Hematopoietic multipotent progenitor cell (in vitro differentiated cells): Measurements from ENCODE around the gene VASH2. TPM values are rescaled to one million over a fixed set of nuclear protein-coding genes. Genes with fewer than 3 reads are reported as not detected.
"Not testable (repeated sequence)": the region's sequence is repeated elsewhere in the genome, so short reads cannot be mapped to it uniquely, and the experiment has no call there.

ENCODE experiments used
- DNase-seq, 3 donors: peaks; one replicate each; pipeline ENCODE4 v3.0.0-alpha.2; 2011 to 2015; ENCODE audit warnings: low read depth in 2 of 3, low spot score in 2 of 3
- total RNA-seq: library from RNA; depleted of rRNA; stranded (reverse); fragments of >200 nt; gene quantifications from one replicate; pipeline ENCODE4 v1.2.3, GENCODE V29; 2012

VASH2 gene
- total RNA-seq, 1 donor, result 0.81 TPM

DNA sequence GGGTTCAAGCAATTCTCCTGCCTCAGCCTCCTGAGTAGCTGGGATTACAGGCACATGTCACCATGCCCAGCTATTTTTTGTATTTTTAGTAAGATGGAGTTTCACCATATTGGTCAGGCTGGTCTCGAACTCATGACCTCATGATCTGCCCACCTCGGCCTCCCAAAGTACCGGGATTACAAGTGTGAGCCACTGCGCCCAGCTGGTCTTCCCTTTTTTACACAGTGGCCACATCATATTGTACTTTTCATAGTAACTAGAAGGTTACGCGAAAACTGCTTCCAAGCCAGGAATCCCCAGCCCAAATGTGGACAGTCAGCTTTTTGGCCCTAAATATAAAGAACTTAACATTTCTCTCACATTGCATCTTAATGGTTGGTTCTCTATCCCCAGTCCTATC, 4.2 kb downstream of the VASH2 start:
- DNase-seq, result no peak

DNA sequence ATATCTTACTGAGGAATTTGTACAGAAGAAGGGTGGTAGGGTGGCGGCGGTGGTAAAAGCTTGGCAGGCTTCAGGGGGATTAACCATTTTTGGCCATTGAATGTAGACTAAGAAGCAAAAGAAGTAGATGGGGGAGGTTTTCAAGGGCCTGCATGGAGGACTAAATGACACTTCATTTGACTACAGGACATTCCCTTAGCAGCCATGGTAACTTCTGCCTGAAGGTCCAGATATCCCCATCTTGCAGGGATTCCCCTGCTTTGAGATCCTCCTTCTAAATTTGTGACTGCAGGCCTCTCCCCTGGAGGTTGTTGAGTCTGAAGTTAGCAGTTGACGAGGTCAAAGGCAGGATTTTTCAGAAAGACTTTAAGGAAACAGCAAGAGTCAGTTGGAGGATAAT, 4.8 kb downstream of the VASH2 start:
- no peak for DNase-seq

DNA sequence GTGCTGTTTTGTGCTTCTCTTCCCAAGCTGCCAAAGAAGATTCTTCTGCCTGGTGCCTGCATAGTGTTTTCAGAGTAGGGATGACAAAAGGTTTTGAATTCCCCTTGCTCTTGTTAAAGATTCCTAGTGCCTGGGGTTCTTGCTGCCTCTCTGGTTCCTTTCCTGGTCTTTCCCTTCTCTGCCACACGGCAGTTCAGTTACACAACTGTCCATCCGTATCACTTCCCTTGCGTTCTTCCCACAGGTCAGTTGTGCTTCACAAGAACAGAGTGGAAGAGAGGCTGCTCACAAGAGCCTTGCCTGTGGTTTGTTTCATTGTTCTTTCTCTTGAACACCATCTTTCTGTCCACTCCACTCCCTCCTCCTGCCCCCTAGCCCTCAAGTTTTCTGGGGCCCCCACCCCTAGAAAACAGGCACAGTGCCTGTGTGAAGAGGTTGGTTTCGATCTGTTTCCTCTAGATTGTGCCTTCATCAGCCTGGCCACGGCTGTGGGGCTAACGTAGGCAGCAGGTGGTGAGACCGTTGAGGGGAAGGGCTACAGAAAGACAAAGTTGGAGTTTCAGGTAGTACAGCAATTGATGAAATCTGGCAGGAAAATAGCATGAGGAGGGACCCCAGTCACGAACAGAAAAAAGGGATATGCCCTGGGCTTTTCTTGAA, 5.8 kb downstream of the VASH2 start:
- peak in 1 of 3 donors; percentile 61 for DNase-seq

DNA sequence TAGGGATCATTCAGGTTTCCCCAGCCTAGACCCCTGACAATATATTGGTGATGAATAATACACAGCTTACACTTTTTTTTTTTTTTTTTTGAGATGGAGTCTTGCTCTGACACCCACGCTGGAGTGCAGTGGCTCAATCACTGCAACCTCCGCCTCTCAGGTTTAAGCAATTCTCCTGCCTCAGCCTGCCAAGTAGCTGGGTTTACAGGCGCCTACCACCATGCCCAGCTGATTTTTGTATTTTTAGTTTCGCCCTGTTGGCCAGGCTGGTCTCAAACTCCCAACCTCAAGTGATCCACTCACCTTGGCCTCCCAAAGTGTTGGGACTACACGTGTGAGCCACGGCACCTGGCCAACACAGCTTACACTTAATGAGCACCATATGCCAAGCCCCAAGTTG, 7.2 kb downstream of the VASH2 start:
- DNase-seq, result no peak

DNA sequence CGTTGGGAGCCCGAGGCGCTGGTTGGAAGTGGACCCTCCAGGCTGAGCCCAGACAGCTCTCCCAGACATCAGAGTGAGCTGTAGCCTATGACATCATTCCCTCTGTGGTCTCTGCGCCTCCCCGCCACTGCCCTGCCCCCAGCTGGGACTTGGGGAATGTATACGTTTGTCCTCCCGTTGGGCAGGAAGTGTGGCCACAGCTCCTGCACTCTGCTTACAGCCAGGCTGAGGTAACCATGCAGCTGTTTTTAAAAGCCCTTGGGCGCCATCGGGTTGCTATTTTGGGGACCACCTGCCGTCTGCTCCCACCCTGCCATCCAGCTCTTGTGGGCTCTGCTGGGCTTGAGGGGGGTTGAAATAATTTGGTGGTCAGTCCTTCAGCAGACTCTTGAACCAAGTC, 7.8 kb downstream of the VASH2 start:
- DNase-seq, result no peak

DNA sequence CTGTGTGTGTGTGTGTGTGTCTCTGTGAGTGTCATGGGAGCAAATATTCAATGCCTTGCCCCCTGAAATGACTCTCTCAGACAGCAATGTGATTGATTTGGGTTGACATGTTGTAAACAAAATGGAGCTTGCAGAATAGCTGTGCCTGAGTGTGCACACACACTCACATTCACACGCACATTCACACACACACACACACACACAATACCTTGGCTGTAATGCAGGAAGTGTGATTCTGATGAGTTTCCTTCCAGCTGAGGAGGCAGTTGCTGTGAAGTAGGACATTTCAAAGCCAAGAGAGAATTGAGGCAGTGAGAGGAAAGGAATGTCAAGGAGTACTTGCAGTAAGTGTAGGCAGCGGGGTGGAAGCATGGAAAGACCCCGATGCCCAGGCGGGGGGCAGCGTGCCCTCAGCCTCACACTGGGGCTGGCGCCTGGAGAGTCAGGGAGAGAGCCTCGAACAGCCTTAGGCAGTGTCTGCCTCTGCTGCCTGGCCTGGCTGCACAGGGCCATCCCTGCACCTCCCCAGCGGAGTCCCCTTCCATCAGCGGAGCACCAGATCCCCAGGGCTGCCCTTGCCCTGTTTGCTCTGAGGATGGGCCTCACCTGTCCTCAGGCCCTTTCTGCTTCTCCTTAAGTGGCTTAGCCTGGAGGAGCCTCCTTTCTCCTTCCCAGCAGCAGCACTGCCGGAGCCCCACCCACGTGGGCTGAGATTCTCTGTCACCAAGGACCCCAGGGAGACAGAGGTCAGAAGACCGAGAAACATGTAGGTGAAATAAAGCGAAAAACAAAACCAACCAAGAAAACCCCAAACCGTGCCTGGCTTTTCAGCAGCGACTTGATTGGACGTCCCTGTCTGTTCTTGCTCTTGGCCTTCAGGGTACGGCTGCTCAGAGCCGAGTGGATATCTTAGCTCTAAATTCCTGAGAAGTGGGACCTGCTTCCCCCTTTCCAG, 9.2 kb downstream of the VASH2 start:
- DNase-seq, result no peak

DNA sequence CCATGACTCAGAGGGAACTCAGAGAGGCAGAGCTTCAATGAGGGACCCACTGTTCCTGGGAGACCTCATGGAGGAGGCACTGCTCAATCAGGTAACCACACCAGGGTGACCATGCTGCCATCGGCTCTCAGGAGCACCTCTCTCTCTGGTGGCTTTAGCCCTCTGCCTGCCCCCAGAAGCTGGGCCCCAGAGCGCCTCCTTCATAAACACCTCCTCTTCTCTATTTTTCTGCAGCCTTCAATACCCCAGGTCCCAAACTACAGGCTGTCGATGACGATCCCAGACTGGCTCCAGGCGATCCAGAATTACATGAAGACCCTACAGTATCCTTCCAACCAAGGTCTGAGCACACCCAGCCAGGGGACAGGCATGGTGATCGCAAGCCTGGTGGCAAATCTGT, 10.6 kb downstream of the VASH2 start:
- no peak for DNase-seq

DNA sequence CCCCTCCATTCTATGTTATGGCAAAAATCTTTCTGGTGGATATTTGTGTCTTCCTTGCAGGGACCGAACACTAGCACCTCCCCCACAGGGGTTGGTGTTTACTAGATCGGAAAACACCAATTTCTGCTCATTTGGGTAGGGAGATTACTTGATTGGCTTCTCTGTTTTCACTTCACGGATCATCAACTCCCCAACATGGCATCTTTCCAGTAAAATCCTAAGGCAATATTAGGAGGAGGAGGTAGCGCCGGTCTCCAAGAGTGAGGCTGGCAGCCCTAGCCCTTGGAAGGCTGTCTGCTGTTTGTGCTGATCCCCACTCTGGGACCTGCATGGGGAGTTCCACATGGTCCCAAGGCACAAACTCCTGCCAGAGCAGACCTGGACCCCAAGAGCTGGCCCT, 12.2 kb downstream of the VASH2 start:
- no peak for DNase-seq

DNA sequence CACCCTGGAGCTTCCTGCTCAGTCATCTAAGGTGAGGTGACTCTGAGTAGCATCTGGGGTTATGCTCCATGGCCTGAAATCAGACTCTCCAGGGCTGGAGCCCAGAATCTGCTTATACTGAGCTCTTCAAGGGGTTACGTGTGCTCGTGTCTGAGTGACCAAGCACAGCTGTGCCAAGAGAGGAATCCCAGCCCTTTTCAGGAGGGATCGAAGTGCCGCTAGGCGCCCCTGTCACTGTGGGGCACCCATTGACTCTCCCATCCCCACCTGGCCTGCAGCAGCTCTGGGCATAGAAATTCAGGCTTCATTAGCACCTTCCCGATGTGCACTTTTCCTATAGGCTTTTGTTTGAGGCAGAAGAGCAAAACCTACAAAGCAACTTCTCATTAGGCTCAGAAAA, 13.8 kb downstream of the VASH2 start:
- DNase-seq, result no peak

DNA sequence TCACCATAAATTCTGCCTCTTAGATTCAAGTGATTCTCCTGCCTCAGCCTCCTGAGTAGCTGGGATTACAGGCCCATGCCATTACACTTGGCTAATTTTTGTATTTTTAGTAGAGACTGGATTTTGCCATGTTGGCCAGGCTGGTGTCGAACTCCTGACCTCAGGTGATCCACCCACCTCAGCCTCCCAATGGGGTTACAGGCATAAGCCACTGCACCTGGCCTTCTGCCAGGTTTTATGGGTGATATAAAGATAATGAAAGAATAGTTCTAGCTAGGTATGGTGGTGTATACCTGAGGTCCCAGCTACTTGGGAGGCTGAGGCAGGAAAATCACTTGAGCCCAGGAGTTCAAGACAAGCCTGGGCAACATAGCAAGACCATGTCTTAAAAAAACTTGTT, 14.7 kb downstream of the VASH2 start:
- DNase-seq, result not testable (repeated sequence)

DNA sequence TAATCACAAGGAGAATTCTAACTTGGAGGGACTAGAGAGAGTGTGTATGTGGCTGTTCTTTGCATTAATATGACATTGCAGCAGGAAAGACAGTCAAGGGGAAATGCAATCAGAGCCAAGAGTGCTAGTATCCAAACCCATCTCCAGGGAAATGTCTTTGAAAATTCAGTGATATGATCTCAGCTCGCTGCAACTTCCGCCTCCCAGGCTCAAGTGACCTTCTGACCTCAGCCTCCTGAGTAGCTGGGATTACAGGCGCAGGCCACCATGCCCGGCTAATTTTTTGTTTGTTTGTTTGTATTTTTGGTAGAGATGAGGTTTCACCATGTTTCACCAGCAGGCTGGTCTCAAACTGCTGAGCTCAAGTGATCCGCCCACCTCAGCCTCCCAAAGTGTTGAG, 16.3 kb downstream of the VASH2 start:
- no peak for DNase-seq

DNA sequence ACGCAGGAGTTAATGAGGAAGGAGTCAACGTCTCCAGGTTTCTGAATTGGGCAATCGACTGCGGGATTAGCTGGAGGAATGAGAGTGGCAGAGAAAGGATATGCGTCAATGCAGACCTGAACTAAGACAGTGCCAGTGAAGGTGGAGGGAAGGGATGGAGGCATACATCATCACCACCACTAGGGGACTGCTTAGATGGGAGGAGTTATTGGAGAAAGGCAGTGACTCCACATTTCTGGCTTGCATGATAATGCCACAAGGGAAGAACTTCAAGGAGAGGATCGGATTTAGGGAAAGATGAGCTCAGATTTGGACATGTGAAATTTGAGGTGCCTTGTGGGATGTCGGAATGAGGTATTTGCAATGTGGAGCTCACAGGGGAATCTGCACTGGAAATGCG, 17.5 kb downstream of the VASH2 start:
- peak in 1 of 3 donors; percentile 39 for DNase-seq

DNA sequence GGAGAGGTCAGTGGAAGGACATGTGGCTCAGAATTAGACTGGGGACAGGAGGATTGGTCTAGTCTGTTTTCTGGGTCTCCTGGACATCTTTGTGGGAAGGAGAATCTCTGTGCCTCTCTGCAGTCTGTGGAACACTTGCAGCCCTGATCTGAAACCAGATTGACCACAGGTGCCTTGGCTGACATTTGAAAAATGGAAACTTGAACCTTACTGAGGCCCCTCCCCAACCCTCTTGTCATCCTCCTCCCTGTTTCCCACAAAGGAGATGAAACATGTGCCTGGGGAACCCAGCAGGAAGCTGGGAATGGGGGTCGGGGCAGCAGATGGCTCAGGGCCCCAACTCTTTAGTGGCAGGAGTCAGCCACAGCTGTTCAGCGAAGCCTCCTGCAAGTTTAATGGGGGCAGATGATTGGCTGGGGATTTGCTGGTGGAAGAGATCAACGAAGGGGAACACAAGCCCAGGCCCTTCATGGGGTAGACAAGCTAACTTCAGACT, 18.1 kb downstream of the VASH2 start:
- DNase-seq, result no peak

DNA sequence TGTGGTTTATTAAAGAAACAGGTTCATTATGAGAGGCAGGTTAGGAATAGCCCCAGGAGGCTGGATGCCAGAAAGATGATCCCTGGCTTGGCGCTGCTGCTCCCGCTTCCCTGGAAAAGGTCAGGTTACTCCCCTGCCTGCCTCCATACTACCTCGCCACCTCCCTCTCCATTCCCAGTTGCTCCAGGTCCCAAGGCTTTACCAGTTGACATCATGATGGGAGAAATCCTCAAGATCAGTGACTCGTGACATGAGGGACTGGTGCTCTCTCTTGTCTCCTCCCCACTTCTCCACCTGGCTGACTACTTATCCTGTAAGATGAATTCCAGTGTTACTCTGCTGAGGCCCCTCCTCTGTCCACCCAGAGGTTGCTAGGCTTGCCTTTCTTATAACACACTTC, 19.7 kb downstream of the VASH2 start:
- no peak for DNase-seq

DNA sequence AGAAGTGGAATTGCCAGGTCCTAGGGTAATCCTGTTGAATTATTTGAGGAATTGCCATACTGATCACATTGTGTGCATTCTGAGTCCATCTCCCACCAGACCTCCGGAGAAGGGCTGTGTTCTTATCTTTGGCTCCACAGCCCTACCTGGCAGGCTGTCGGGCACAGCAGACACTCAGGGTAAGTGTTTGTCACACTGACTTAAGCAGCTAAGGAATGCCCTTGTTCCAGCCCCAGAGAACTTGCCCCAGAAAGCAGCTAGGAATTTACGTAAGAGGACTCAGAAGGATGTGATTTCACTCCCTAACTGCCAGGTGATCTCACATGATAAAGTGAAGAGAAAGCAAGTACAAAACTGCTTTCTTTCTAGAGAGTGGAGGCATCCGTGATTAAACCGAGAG, 21.0 kb downstream of the VASH2 start:
- no peak for DNase-seq

DNA sequence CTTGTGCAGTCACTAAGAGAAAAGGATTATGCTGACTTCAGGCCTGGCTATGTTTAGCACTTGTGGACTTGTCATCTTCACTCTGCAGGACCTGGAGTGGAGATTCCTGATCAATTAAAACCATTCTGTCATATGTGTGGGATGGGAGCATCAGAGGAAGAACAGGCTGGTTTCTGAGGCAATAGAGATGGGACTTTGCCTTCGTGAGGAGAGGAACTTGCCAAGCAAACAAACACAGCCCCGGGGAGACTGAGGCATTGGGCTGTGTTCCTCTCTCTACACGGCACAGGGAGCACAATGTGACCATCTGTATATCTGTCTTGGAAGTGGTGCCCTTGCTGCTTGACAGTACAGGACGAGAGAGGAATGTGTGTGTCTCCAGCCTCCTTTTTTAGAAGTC, 23.1 kb downstream of the VASH2 start:
- no peak for DNase-seq

DNA sequence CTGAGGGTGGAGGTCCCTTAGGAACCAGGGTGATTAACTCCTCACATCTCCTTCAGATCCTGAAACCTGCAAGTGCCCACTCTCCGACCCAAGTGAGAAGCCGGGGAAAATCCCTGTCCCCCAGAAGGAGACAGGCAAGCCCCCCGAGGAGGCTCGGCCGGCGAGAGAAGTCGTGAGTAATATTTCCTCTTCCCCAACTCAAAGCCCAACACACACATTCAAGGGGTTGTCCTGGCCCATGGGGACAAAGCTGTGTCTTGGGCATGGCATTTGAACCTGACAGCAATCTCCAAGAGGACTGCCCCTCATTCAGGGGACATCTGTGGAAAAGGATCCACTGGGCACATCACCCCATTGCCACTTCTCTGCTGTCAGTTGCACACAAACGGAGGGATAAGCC, 23.6 kb downstream of the VASH2 start:
- no peak for DNase-seq

DNA sequence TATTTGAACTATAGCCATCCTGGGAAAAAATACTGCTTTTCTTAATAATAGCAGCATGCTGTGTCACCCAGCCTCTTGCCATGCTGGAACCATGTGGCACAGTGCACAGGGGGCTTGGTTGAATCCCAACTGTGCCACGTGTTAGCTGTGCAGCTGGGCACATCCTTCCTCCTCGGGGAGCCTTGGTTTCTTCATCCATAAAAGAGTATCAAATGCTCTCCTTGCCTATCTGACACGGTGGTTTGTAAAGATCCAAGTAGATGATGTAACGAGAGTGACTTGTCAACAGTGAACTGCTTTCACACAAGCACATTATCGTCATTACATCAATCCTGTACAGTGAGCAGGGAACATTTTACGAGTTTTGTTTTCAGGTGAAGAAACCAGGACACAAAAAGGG, 24.4 kb downstream of the VASH2 start:
- no peak for DNase-seq

DNA sequence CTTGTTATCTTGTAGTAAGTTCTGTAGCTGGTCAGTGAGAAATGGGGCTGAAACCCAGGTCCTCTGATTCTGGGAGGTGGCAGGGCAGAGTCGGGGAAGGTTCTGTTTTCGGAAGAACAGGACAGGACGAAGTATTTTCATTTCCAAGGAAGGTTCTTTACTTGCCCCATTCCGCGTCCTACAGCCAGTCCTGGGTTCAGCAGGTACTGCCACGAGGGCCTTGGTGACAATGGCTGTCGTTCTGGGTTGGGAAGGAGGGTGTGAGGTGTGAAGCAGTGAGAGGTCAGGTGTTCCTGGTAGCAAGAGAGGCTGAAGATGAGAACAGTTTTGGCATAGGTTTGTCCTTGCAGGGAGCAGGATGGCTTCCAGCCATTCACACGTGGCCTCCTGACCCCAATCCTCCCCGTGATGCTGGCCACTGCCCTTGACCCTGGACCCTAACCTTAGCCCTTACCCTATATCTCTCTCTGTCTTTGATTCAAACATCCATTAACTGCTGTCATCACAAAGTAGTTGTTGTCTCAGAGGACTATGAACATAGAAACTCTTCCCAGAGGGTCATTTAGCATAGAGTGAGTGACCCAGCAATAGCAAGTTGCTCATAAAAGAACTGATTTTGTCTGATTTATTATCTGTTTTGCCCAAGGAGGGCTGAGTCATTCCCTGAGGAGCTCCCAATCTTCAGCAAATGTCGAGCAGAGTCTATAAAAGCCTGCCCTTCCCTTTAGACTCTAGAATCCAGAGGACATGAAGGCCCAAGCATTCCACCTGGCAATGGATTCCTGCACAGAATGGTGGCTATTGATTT, 25.0 kb downstream of the VASH2 start:
- no peak for DNase-seq

DNA sequence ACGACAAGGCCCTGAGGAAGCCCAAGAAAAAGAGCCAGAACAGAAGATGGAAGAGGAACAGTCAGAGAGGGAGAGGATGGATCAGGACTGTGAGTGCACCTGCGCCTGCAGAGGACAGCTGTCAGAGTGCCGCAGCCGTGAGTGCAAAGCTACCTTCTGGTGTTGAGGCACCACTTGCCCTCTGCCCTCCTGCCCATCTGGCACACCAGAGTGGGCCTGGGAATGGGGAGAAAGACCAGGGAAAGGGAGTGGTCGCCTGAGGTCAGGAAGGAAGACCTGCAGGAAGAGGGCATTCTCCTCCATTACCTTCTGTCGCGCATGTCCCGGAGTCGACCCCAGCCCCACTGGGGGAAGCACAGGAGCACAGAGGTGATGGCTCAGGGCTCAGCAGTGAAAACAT, 26.2 kb downstream of the VASH2 start:
- DNase-seq, result no peak
